HEK293 (cell line): ENCODE data around the gene PRKCQ.

ENCODE experiments used
- ZBTB17 ChIP-seq: fragments of 450-650 bp; formaldehyde crosslinking; IDR thresholded peaks from 2 replicates; pipeline ENCODE4 v1.5.1; 2016; ENCODE audit warnings: missing biosample characterization, missing genetic modification characterization
- ZIC2 ChIP-seq: fragments of 450-650 bp; formaldehyde crosslinking; IDR thresholded peaks from 2 replicates; pipeline ENCODE4 v1.5.1; 2016; ENCODE audit warnings: missing biosample characterization, missing genetic modification characterization
- TF ChIP-seq, protein P1 (sequence below): fragments of 450-650 bp; formaldehyde crosslinking; IDR thresholded peaks from 2 replicates; pipeline ENCODE4 v1.5.1; 2016; ENCODE audit warnings: missing biosample characterization, missing genetic modification characterization

DNA sequence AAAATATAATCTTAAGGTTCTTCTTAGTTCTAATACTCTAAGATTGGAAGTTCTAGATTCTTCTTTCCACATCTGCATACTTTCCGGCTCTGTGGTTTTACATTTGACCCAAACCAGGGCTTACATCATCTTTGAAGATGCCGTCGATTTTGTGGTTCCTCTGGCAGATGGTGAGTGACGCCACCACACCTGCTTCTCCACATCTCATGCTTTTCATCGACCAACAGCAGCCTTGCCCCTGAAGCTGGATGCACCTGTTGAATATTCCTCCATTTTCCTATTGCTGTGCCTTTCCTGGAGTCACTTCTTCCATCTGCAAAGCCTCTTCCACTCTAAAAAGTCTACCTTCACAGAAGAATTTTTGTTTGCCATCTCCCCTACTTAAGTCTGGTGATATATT lies 121.3 kb downstream of the PRKCQ start:
- no peak for TF ChIP-seq ZBTB17
- TF ChIP-seq, protein P1, sequence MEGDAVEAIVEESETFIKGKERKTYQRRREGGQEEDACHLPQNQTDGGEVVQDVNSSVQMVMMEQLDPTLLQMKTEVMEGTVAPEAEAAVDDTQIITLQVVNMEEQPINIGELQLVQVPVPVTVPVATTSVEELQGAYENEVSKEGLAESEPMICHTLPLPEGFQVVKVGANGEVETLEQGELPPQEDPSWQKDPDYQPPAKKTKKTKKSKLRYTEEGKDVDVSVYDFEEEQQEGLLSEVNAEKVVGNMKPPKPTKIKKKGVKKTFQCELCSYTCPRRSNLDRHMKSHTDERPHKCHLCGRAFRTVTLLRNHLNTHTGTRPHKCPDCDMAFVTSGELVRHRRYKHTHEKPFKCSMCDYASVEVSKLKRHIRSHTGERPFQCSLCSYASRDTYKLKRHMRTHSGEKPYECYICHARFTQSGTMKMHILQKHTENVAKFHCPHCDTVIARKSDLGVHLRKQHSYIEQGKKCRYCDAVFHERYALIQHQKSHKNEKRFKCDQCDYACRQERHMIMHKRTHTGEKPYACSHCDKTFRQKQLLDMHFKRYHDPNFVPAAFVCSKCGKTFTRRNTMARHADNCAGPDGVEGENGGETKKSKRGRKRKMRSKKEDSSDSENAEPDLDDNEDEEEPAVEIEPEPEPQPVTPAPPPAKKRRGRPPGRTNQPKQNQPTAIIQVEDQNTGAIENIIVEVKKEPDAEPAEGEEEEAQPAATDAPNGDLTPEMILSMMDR (tag by site-specific recombination): no peak
- no peak for TF ChIP-seq ZIC2 (tag by site-specific recombination)
